Left lobe of liver (tissue), 2 donors: Measurements from ENCODE around the gene NDFIP2. TPM values are rescaled to one million over a fixed set of nuclear protein-coding genes. Genes with fewer than 3 reads are reported as not detected.

Experiments used
- ATAC-seq: fragments of 200-7000 bp; cut with Tn5 transposase; one replicate; pipeline ENCODE4 v1.9.1; 2020; ENCODE audit warnings: mild to moderate bottlenecking, moderate library complexity
- DNase-seq: peaks from one replicate; pipeline ENCODE4 v3.0.0-alpha.2; 2020; ENCODE audit warnings: low spot score
- total RNA-seq: library from RNA; stranded (reverse); gene quantifications from one replicate; pipeline ENCODE4 v1.2.1, GENCODE V29; 2021
- donor health status: DM: no; HTN: no; CAD: no; lungs with moderate emphysema.
- donor health status: DM: no; HTN: yes; CAD: no.

The NDFIP2 gene
- total RNA-seq, 1 donor from 2014 or later, result 27.8 TPM

DNA sequence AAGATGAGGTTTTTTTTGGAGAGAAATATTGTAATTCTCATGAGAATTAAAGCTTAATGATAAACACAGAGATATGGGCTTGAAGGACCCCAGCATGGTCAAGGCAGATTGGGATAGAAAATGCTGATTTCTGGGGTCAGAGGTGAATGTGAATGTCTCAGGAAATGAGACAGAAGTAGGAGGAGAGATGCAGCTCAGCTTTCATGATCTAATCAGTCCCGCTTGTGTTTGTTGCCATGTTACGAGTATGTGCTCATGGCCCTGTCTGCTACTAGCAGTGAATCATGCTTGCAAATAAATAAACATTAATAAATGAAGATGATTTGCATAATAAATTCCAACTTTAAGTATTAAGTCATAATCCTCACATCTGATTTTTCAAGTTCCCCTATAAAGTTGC, 23.0 kb upstream of the NDFIP2 start:
- DNase-seq (no peak), ATAC-seq (no peak)

DNA sequence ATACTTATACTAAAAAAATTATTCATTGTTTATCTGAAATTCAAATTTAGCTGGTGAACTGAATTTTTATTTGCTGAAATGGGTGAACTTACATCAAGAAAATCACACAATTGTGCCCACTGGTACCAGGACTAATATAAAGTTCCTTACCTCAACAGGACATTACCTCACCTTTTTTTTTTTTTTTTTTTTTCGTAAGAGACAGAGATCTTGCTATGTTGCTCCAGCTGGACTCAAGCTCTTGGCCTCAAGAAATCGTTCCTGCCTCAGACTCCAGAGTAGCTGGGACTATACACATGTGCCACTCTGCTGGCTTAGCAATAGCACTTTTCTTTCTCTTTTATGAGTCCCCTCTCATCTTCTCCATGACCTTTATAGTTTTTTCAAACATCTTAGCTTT, 22.5 kb upstream of the NDFIP2 start:
- DNase-seq, result no peak
- ATAC-seq, result no peak

DNA sequence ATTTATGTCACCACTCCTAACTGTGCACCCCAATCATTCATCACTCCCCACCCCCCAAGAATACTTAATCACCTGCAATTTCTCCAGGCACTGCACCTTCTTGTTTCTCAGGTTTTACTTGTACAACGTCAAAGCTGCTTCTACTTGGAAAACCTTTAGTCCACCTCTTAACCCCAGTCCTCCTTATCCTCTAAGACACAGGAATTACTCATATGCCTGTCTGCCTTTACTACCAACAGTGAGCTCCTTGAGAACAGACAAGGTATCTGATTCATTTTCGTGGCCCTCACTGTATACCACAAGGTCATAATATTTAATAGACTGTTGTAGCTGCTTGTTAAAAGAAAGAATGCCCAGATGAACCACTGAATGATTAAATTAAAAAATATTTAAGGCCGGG, 21.0 kb upstream of the NDFIP2 start:
- no peak for ATAC-seq
- no peak for DNase-seq

DNA sequence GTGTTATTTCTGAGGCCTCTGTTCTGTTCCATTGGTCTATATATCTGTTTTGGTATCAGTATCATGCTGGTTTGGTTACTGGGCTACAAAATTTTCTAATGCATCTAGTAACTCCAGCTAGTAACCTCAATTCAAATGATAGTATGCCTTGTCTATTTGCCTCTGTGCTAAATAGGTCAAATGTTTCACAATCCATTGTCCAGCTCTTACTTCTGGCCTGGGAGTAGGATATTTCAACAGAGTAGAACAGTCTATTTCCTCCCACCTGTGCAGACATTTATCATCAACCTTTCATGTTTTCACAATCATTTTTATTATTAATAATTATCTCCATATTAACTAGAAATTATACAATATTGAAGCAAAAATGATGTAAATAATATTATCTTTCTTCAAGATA, 18.1 kb upstream of the NDFIP2 start:
- DNase-seq (no peak), ATAC-seq (peak; percentile 97)

DNA sequence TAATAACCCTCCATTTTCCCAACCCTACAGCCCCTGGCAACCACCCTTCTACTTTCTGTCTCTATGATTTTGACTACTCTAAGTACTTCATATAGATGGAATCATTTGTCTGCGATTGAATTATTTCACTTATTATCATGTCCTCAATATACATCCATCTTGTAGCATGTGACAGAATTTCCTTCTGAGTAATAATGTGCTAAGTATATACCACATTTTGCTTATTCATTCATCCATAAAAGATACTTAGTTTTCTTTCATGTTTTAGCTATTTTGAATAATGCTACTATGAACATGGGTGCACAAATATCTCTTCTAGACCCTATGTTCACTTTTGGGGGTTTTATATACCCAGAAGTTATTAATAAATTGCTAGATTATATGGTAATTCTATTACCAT, 17.4 kb upstream of the NDFIP2 start:
- DNase-seq (no peak), ATAC-seq (no peak)

DNA sequence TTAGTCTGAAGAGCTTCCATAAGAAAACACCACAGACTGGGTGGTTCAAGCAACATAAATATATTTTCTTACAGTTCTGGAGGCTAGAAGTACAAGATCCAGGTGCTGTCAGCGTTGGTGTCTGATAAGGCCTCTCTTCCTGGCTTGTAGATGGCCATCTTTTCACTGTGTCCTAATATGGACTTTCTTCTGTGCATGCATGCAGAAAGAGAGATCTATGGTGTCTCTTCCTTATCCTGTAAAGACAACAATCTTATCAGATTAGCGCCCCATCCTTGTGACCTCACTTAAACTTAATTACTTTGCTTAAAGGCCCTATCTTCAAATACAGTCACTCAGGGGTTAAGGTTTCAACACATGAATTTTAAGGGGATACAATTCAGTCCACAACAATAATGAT, 14.1 kb upstream of the NDFIP2 start:
- ATAC-seq, result no peak
- no peak for DNase-seq

DNA sequence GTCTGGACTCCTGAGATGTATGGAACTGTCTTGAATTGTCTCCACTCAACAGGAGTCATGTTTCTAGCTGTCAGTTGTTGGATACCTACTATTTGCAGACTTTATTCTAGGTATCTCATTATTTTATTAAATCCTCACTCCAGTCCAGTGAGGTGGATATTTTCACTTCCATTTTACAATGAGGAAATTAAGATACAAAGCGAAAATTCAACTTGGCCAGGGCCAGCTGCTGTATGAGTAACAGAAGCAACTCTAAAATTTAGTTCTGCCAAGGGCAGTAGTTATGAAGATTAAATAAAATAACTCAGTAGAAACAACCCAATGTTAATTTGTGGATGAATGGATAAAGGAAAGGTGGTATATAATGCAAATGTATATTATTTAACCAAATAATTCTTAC, 12.6 kb upstream of the NDFIP2 start:
- no peak for ATAC-seq
- no peak for DNase-seq

DNA sequence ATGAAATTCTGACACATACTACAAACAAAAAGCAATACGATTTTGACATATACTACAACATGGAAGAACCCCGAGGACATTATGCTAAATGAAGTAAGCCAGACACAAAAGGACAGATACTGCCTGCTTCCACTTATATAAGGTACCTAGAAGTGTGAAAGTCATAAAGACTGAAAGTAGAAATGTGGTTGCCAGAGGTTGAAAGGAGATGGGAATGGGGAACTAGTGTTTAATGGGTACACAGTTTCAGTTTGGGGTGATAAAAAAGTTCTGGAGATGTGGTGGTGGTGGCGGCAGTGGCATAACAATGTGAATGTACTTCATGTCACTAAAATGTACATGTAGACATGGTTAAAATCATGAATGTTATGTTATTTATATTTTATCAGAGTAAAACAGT, 12.1 kb upstream of the NDFIP2 start:
- DNase-seq, result no peak
- ATAC-seq, result no peak

DNA sequence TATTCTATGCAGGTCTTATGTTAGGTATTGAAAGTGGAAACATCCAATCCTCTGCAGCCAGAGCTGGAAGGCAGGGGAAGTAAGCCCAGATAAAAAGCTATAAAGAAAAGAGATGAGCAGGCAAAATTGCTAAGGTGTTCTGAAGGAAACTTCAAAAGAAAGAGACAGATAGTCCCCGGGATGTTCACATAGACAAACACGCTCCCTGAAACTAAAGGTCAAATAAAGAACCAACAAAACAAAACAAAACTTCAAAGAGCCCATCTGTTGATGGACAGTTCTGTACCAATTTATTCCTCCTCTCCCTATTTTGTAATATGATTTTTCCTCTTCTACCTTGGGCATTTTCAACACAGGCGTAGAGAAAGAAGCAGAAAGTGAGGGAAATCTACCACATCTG, 11.3 kb upstream of the NDFIP2 start:
- no peak for DNase-seq

DNA sequence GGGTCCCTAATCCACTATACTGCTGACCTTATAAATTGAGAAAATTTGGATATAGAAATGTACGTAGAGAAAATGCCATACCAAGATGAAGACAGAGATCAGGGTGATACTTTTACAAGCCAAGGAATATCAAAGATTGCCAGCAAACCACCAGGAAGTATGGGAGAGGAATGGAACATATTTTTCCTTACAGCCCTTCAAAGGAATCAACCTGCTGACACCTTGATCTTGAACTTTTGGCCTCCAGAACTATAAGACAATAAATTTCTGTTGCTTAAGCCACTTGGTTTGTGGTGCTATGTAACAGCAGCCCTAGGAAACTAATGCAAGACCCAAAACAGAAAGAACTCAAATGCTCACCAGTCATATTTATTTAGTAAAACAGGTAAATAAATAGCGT, 10.3 kb upstream of the NDFIP2 start:
- no peak for ATAC-seq
- DNase-seq, result no peak

More for the DNA sequence above, 11.3 kb upstream of the NDFIP2 start:
- ATAC-seq, result no peak

DNA sequence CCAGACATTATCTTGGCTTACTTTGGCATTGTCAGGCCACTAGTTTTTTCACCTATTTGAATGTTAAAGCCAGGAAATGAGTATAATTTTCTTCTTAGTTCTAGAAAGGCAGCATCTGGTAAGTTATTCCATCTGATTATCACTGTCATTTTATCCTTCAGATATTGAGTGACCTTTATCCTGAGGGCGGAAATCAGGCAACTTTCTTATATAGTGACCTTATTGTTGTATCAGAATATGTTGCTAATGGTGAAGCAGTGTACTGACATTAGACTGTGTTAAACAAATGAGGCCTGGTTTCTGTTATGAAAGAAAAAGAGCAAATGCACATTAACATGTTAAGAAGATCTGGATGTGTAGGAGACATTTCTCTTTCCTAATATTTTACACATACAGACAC, 5.4 kb upstream of the NDFIP2 start:
- DNase-seq, result no peak
- ATAC-seq, result no peak

DNA sequence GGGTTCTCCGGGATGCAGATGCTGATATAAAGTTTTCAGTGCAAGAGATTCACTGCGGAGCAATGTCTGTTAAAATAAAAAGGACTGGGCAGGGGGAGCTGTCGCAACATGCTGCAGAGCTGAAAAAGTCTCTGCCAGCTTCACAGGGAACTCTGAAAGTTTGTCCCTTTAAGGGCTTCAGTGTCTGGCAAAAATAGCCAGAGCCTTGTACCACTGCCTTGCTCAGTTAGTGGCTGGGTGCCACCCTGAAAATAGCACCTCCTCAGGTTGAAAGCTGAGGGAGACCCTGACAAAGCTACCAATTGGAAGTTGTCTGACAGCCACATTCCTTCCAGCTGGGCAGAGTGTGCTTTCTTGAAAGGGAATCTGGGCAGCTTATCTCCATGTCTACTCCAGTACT, 3.0 kb upstream of the NDFIP2 start:
- no peak for DNase-seq
- ATAC-seq, result no peak

DNA sequence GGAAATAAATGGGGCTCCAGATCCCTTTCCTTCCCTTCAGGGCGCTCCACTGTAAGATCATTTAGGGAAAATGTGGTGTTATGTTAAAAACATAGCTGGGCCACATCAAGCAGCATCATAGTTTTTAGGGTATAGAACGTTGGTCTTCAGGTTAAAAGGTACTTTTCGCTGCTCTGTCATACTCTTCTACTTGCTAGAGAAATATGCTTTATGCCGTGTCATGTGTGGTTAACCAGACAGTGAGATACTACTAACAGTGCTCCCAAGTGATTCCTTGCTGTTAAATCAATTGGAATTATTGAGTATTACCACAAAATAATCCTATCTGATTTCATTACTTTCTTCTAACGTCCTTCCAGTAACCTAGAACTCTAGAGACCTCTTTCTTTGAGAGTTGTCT, 1.1 kb upstream of the NDFIP2 start:
- no peak for DNase-seq
- ATAC-seq, result no peak

DNA sequence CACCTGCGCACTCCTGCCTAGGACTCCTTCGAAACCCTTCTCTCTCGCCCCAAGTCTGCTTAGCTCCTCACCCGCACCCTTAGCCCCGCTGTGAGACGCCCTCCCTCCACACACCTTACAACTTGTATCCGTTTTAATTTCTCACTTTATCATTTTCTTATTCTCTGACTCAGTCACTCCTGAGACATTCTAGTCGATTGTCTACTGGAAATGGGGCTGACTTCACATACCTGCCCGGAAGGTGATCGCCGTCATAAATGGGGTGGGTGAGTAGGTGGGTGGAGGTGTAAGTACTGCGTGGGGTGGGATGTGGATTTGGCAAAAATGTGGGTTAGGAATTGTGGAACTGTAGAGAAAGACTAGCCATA, 714 bp downstream of the NDFIP2 start:
- no peak for DNase-seq
- peak; percentile 26 for ATAC-seq

DNA sequence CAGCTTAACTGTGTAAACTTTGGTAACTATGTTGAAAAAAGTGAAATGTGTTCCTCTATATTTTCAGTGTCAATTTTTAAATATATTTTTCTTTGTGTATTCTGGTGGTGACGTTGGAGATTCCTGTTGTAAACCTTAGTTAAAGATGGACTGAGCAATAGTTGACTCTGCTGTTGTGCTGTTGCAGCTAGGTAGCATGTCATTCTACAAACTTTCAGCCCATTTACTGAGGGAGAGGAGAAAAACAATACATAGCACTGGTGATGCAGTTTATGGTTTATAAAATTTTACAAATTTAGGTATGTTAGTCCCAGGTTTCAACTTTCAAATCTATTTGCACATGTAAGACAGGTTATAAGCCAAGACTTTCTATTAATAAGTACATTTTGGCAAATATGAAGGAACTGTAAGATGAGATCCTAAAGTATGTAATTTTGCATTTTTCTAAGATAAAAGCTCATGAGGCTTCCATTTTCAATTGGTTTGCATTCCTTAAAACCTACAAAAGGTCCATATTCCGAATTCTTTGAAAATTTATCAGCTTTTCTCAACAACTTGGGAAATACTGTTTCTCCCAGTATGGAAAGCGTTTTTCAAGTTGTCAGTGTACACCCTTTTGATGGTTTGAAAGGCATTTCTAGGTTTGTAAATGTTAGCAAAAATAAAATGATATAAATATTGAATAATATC, 1.5 kb downstream of the NDFIP2 start:
- no peak for DNase-seq

DNA sequence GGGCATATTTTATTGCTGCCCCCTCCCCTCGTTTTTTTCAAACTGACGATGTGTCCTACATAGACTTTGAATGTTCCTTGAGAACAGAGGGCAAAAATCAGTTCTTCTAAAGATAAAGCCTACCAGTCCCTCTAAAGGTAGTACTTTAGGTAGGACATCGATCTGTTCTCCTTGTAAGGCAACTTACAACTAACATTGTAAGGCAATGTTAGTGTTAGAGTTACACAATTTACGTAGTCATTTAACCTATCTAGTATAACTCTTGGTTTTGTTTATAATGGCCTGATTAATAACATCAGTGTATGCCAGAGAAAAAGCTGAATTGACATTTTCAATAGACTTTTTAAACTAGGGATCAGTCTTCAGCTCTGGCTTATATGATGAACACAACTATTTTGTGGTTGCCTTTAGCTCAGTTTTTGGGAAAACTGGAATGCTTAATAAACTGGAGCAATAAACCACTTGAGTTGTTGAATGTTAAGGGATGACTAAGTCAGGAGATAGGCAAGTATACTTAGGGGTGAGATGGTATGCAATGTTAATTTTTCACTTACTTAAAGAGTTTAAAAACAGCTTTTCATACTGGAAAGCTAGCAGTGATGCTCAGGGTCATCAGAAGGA, 2.2 kb downstream of the NDFIP2 start:
- DNase-seq, result no peak
- ATAC-seq, result no peak

More for the DNA sequence above, 1.5 kb downstream of the NDFIP2 start:
- ATAC-seq, result no peak

DNA sequence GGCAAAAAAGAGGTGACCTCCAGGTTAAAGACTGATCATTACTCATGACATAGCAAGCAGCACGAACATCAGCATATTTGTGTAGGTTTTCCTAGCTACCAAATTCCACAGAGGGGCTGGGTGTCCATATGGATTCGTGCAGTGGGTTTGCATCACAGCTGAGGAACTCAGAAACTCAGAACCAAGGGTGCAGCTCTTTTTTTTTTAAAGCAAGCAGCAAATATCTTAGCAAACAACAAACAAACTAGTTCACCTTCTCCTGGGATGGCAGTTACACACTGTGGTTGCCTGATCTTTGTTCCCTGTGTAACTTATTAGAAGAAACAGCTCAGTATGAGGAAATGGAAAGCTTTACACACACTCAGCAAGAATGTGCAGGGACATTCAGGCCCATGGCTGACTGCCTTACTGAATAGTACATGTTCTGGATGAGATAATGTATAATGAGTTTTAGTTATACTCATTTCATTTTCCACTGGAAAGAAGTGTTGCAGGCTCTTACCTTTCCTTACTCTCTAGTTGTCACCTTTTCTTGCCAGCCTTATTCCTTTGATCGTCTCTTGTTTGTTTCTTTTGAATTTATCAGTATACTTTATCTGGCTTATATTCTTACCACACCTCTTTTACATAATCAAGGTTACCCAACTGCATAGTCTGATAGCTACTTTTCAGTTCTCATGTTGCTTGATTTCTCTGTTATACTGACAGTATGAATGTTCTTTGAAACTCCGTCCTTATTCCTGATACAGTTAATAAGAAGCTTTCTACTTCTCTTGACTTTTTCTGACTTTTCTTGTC, 4.3 kb downstream of the NDFIP2 start:
- DNase-seq (peak; percentile 54), ATAC-seq (peak; percentile 60)

DNA sequence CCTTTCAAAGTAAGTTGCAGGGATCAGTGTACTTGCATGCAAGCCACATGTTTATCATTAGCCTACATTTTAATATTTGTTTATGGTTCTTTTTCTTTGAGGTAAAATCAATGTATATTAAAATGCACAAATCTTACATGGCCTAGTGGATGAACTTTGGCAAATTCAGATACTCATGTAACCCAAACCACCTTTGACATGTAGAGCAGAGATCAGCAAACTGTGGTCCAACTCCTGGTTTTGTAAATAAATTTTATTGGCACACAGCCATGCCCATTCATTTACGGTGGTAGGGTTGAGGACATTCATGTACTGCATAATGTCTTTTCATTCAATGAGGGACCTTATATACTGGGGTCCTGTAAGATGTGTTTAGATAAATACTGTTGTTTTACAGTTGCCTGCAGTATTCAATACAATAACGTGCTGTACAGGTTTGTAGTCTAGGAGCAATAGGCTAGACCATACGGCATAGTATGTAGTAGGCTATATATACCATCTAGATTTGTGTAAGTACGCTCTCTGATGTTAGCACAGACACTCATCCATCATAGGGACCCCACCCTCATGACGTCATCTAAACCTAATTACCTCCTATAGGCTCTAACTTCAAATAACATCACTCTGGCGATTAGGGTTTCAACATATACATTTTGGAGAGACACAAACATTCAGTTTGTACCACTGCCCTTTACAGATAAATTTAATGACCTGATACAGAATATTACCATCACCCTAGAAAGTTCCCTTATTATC, 5.7 kb downstream of the NDFIP2 start:
- DNase-seq (no peak), ATAC-seq (peak; percentile 48)

DNA sequence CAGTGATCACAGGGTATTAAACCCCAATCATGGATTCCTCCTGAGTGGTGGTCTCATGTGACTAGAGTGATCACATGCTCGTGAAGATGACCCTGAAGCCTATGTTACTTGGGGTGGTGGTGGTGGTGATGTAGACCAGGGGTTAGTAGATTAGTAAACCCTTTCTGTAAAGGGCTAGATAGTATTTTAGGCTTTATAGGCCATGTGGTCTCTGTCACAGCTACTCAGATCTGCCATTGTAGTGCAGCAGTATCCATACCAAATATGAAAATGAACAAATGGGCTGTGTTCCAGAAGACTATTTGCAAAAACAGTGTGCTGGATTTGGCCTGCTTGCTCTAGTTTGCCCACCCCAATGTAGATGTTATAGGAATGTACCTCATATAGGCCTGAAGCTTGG, 9.4 kb downstream of the NDFIP2 start:
- no peak for DNase-seq
- no peak for ATAC-seq

DNA sequence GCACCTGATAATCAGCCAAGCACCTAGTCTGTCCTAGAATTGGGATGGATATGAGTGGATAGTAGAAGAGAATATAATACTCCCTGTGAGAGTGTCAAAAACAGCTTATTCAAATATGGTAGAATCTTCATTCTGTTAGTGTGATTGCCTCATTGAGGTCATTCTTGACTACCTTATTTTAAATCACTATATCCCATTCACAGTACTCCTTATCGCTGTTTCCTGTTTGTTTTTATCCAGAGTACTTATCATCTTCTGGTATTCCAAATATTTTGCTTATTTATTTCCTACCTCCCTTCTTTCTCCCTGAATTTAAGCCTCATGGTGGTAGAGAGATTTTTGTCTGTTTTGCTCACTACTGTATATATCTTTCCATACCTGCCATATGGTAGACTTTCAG, 9.9 kb downstream of the NDFIP2 start:
- no peak for ATAC-seq
- no peak for DNase-seq

DNA sequence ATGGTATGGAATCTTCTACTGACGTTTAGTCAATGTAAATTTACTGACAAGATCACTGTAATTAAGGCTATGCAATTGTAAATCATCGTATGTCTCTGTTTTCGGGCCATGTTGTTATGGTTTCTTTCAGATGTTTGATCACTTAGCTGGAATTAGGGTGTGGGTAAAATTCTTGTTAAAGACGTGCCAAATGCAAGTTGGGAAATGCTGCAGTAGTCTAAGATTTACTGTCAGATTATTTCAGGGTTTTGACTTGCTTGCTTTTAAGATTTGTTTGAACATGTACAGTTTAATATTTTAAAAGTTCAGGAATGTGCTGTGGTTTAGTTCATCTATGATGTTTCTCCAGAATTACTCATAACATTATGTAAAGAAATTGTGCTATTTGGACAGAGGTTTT, 10.8 kb downstream of the NDFIP2 start:
- DNase-seq (no peak), ATAC-seq (no peak)
